GM12873 (cell line): ENCODE results near the gene NEB.

Experiments
- TF ChIP-seq, protein P1 (sequence below): IDR thresholded peaks from 2 replicates; pipeline ENCODE4 v1.5.1; 2012; ENCODE audit warnings: low read depth, mild to moderate bottlenecking, moderate library complexity, low read length, control low read depth; ENCODE audit not compliant: insufficient read depth; ENCODE audit errors: missing control alignments

NEB gene

DNA sequence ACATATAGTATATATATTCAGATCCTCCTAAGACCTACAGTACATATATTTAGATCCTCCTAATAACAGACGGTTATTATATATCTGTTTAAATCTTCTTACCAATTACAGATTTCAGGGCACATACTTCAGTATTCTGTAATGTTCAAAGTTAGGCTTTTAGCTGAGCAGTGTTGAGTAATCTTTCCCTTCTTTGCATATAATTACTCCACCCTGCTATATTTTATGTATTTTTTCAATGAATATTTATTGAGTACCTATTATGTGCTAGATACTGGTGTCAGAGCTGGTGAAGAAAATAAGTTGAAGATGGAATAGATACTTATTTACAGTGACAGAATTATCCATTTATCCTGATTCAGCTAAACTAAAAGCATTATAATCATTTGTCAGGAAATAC, 84.9 kb downstream of the NEB start:
- TF ChIP-seq, protein P1, sequence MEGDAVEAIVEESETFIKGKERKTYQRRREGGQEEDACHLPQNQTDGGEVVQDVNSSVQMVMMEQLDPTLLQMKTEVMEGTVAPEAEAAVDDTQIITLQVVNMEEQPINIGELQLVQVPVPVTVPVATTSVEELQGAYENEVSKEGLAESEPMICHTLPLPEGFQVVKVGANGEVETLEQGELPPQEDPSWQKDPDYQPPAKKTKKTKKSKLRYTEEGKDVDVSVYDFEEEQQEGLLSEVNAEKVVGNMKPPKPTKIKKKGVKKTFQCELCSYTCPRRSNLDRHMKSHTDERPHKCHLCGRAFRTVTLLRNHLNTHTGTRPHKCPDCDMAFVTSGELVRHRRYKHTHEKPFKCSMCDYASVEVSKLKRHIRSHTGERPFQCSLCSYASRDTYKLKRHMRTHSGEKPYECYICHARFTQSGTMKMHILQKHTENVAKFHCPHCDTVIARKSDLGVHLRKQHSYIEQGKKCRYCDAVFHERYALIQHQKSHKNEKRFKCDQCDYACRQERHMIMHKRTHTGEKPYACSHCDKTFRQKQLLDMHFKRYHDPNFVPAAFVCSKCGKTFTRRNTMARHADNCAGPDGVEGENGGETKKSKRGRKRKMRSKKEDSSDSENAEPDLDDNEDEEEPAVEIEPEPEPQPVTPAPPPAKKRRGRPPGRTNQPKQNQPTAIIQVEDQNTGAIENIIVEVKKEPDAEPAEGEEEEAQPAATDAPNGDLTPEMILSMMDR = no peak

DNA sequence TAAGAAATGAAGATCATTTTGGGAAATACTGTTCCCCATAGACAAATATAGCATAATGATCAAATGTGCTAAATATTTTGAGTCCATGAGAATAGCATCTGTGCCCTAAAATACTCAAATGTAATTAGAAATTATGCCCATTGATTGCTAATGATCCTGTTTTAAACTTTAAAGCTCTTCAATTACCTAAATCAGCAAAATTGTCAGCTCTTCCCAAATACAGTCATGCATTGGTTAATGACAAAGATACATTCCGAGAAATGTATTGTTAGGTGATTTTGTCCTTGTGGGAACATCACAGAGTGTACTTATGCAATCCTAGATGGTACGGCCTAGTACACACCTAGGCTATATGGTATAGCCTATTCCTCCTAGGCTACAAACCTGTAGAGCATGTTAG, 89.7 kb downstream of the NEB start:
- TF ChIP-seq, protein P1 = no peak

DNA sequence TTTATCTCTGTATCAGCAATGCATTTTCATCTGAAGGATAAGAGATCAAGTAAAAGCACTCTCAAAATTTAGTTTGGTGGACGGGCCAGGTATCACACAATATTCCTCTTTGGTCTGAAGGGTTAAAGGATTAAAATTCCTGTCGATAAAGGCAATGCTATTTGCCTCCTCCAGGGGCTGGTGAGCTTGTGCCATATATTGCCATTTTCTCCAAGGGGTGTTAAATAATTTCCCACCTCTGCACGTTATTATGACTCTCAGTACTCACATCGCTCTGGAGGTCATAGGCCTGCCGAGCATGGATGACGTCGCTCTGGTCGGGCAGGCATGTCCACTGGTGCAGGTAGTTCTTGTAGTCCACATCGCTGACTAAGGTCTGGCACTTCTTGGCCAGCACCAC, 94.2 kb downstream of the NEB start:
- TF ChIP-seq, protein P1 = no peak

DNA sequence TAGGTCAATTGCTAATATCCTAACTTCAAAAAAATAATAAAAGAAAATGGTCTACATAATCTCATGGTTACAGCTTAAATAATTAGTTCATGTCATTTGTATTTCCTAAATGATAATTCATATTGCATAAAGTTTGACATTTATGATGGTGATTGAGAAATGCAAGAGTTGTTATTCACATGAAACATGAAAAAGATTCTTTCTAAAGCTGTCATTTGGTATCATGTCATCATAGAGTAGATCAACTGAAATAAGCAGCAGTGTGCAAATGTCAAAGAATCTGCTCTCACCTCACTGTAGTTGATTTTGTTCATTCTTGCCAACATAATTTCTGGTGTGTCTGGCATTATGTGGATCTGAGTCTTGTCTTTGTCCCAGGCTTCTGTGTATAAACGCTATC, 95.3 kb downstream of the NEB start:
- TF ChIP-seq, protein P1 = no peak

DNA sequence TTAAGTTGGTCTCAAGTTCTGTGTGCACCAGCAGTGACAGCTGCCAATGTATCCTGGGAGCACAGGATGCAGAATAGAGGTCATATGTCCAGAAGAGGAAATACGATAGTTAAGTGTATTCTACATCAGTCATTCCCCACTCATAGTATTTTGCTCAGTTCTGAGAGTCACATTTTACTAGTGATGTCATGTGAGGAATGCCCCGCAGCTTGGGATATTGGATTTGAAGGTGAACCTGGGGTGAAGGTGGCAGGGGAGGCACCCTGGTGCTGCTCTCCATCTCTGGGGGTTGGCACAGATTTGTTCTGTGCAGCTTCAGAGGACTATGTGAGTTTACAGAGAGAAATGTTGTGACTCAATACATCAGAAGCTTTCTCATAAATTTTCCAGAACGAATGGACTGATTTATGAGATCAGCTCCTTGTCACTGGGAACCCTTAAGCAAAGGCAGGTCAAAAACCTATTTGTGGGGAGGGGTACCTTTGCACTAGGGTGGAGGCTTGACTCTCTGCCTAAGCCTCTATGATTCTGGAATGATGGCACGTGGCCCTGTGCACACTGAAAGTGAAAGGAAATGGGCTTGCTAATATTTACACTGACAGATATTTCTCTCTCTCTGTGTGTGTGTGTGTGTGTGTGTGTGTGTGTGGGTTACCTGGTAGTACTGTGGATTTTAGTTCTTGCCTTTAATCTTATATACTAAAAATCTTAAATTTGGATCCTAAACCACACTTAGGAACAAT, 95.9 kb downstream of the NEB start:
- TF ChIP-seq, protein P1 = no peak

DNA sequence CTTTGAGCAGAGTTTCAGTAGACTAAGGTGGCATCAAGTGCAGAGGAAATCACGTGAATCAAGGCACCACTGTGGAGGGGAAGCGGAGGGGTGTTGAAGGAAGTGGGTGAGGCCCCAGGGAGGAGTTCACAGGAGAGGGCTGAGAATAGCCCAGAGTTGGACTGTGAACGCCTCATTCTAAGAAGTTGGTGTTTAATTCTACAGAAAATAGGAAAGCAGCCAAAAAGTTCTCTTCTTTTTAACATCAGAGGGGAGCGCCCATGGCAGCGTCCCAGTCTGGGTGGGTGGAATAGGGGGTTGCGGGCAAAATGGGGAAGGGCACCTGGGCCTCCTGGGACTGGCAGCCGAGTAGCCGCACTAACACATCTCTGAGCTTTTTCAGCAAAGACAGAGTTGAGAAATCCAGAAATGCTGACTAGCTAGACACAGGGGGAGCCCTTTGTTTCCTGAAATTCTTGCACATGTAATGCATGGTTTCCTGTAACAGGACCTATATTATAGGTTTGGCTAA, 97.0 kb downstream of the NEB start:
- TF ChIP-seq, protein P1 = no peak

DNA sequence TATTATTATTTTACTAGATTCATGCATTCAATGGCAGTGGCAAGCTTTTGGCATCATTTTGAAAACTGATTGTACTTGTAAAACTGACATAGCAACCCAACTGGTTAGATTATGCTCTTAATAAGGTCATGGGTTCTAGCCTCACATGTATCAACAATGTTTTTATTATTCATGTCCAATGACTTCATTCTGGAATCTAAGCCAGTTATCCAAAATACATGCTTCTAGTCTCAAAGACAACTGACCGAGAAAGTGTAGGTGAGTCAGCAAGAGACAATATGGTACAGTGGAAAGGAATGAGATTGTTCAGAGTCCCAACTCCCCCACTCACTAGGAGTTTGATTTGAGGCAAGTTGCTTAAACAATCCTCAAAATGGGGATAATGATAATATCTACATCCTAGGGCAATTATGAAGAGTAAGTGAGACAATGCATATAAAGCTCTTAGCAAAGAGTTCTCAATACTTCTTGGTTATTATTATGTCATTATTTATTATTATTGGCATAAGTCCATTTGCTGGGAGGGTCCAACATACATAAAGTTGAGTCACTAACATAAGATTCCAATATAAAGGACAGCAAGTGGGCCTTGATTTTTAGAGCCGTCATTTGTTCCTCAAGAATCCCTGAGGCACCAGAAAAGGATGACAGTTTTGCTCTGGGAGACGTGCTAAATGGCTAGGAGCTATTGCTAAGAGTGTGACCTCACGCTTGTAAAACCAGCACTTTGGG, 99.4 kb downstream of the NEB start:
- TF ChIP-seq, protein P1 = no peak
